ENCODE results near the gene TECPR2. TPM values are rescaled to one million over a fixed set of nuclear protein-coding genes. Genes with fewer than 3 reads are reported as not detected.

TECPR2 gene
- total and polyA plus RNA-seq, 3 experiments from 2014 or later = 4.5 to 11.6 (median 8.4) TPM

DNA sequence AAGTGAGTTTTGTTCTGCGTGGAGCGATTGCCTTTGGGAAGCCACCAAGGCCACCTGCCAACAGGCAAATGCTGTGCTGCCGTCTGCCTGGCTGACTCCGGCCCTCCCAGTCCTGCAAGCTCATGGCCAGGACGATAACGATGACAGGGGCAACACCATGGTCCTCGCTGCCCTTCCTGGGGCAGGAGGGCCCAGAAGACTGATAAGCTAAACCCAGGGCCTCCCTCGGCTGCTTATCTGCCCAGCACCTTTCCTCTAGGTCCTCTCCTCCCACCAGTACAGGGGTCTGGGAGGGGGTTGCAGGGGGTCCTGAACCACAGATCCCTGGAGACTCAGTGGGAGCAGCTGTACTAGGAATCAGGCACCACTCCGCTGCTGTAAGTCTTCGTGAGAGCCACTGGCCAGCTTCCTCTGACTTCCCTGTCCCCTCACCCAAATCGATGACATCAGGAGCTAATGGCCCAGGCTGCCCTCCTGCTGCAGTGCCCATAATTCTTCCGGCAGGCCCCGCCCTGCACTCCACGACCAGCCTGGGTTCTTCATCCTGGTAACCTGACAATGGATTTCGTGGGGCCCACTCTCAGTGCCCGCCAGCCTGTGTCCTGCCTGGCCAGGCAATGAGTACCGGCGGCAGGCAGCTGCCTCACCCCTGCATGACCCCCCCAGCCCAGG is 141.7 kb downstream of the TECPR2 start:
- H3K36me3 ChIP-seq (ENCODE audit: insufficient read depth, low read length) = no peaks in the 10 kb centered on the region
- Mint-ChIP-seq H3K9me3 (no peaks in the 10 kb centered on the region), H3K36me3 (peaks cover 0 to 3% (median 0%) of the 10 kb centered on the region in 3 donors), H3K4me3 (no peak overlapping the region), H3K4me1 (peaks cover 8 to 21% (median 9%) of the 10 kb centered on the region in 3 donors), H3K27me3 (no peaks in the 10 kb centered on the region), H3K27ac (peak overlapping the region in 3 of 8 donors; percentile 23 to 66 (median 29))
- H3K4me1 ChIP-seq (ENCODE audit: insufficient read depth, low read length) = no peaks in the 10 kb centered on the region
- DNase-seq = no peak
- H3K27me3 ChIP-seq (ENCODE audit: insufficient read depth, low read length, poor library complexity, severe bottlenecking) = no peaks in the 10 kb centered on the region
- H3K27ac ChIP-seq (ENCODE audit: low read depth, low read length) = no peak overlapping the region
- no peaks in the 10 kb centered on the region for H3K9me3 ChIP-seq (ENCODE audit: low read length)
- CTCF ChIA-PET = no interaction called here
- no peak overlapping the region for H3K4me3 ChIP-seq (ENCODE audit: low read length)
- POLR2A ChIA-PET = interaction anchor here (0.6 kb wide), 1 partner anchor 888 kb away, joined by 4 read pairs; no protein-coding TSS in a partner anchor

DNA sequence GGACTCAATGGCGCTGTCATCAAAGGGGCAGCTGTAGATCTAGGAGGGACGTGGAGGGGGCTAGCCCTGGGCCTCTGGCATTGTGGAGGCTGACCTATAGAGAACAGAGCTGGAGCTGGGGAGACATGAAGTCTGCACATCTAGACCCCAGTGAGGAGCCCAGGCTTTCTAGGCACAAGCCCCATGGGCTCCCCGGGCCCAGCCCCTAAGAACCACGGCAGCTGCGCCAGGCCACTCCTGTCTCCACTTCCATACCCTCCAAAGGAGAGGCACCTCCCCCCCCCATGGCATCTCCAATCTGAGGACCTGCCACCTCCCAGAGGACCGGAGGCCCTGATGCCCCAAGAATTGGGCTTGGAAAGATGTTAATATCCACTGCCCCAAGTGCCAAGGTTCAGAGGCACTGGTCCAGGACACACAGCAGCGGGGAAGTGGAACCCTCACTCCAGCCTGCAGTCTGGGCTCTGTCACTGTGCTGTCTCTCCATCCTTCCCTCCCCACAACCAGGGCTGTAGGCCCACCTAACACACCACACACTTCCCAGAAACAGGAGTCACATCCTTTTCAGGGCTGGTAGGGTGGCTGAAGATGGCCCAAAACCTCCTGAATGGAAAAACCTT is 142.4 kb downstream of the TECPR2 start:
- H3K4me3 Mint-ChIP-seq = no peak overlapping the region
- Histone ChIP-seq H3K27ac (ENCODE audit: low read depth, low read length) (no peak overlapping the region), H3K4me3 (ENCODE audit: low read length) (no peak overlapping the region), H3K36me3 (ENCODE audit: insufficient read depth, low read length) (no peaks in the 10 kb centered on the region), H3K27me3 (ENCODE audit: insufficient read depth, low read length, poor library complexity, severe bottlenecking) (no peaks in the 10 kb centered on the region), H3K9me3 (ENCODE audit: low read length) (no peaks in the 10 kb centered on the region), H3K4me1 (ENCODE audit: insufficient read depth, low read length) (no peaks in the 10 kb centered on the region)
- ChIA-PET CTCF (no interaction called here), POLR2A (no interaction called here)
- H3K27me3 Mint-ChIP-seq = no peaks in the 10 kb centered on the region
- peak overlapping the region in 2 of 8 donors; percentile 36 to 66 for H3K27ac Mint-ChIP-seq
- DNase-seq = no peak
- H3K4me1 Mint-ChIP-seq = peaks cover 5 to 18% (median 7%) of the 10 kb centered on the region in 3 donors
- H3K36me3 Mint-ChIP-seq = no peaks in the 10 kb centered on the region
- H3K9me3 Mint-ChIP-seq = no peaks in the 10 kb centered on the region

DNA sequence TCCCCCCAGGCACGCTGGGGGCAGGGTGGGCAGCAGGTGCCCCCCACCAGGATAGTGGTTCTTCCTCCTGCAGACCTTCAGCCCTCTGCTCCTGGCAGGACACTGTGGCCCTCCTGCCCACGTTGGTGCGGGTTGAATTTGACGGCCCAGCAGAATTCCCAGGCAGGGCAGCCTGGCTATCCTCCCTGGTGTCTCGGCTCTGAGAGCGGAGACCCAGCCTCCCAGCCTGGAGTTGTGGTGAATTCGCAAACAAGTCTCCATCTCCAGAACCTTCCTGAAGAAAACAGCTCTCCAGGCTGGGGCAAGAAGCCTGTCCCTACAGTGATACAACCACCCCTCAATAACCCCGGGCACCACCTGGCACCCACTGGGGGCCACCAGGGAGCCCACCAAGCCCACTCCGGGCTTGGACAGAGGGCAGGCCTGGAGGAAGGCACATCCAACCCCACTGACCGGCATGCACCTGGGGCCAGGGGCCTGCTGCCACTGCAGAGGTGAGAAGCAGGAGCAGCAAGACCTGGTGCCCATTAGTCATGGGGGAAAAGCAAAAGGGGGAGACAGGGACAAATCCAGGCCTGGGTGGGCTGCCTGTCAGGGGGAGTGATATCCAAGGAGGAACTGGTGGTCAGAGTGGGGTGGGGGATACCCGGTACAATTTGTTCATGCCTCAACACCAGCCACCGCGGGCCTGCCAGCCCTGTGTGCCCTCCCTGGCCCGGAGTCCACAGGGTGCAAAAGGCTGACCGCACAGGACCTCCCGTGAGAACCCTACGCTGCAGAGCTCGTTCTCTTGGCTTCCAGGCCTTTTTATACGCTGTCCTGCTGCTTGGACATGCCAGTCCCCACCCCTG is 143.3 kb downstream of the TECPR2 start:
- H3K9me3 ChIP-seq (ENCODE audit: low read length) = no peaks in the 10 kb centered on the region
- POLR2A ChIA-PET = no interaction called here
- H3K27ac ChIP-seq (ENCODE audit: low read depth, low read length) = no peak overlapping the region
- H3K4me3 ChIP-seq (ENCODE audit: low read length) = no peak overlapping the region
- Mint-ChIP-seq H3K4me1 (peaks cover 8 to 18% (median 10%) of the 10 kb centered on the region in 3 donors), H3K36me3 (peaks cover 0 to 1% (median 0%) of the 10 kb centered on the region in 3 donors), H3K9me3 (no peaks in the 10 kb centered on the region), H3K4me3 (no peak overlapping the region), H3K27ac (peak overlapping the region in 2 of 8 donors; percentile 14 to 27), H3K27me3 (no peaks in the 10 kb centered on the region)
- DNase-seq = no peak
- H3K36me3 ChIP-seq (ENCODE audit: insufficient read depth, low read length) = no peaks in the 10 kb centered on the region
- CTCF ChIA-PET = no interaction called here
- no peaks in the 10 kb centered on the region for H3K27me3 ChIP-seq (ENCODE audit: insufficient read depth, low read length, poor library complexity, severe bottlenecking)
- peaks cover 8% of the 10 kb centered on the region for H3K4me1 ChIP-seq (ENCODE audit: insufficient read depth, low read length)

GRCh38 chr14:102506626-102506925 is 143.8 kb downstream of the TECPR2 start:
- Histone ChIP-seq H3K4me1 (ENCODE audit: insufficient read depth, low read length) (peaks cover 13% of the 10 kb centered on the region), H3K27ac (ENCODE audit: low read depth, low read length) (no peak overlapping the region), H3K27me3 (ENCODE audit: insufficient read depth, low read length, poor library complexity, severe bottlenecking) (no peaks in the 10 kb centered on the region), H3K9me3 (ENCODE audit: low read length) (no peaks in the 10 kb centered on the region), H3K4me3 (ENCODE audit: low read length) (no peak overlapping the region), H3K36me3 (ENCODE audit: insufficient read depth, low read length) (no peaks in the 10 kb centered on the region)
- Mint-ChIP-seq H3K9me3 (no peaks in the 10 kb centered on the region), H3K36me3 (peaks cover 0 to 1% (median 0%) of the 10 kb centered on the region in 3 donors), H3K4me1 (peaks cover 8 to 22% (median 11%) of the 10 kb centered on the region in 3 donors), H3K27ac (peak overlapping the region in 1 of 8 donors; percentile 14), H3K4me3 (peak overlapping the region in 3 of 7 donors; percentile 56 to 79 (median 68)), H3K27me3 (no peaks in the 10 kb centered on the region)
- DNase-seq = no peak
- ChIA-PET POLR2A (no interaction called here), CTCF (interaction anchor here (1.0 kb wide), 1 partner anchor 10 kb away, joined by 4 read pairs; no protein-coding TSS in a partner anchor)

DNA sequence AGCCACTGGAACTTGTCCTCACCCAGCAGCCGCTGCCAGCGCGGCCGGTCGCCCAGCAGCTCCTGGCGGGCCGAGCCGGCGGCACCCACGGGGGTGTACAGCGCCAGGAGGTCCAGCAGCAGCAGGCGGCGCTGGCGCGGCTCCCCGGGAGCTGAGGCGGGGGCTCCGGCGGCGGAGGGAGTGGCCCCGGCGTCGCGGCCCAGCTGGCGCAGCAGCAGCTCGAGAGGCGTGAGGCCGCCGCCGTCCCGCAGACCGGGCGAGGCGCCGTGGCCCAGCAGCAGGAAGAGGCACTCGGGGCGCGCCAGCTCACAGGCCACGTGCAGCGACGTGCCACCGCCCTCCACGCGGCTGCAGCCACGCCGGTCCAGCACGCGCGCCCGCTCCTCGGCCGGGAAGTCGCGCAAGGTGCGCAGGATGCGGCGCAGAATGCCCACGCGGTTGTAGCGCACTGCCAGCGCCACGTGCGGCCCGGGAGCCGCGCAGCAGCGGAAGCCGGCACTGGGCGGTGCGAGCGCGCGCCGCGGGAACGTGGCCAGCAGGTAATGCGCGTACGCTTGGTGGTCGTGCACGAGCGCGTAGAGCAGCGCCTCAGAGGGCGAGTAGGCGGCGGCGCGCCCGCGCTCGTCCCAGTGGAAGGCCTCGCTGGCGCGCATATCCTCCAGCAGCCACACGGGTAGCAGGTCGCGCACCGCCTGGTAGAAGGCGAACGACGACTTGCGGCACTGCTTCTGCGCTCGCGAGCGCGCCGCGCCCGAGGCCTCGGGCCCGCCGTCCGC is 144.5 kb downstream of the TECPR2 start:
- H3K27ac Mint-ChIP-seq = no peak overlapping the region

GRCh38 chr14:102507857-102508312 is 145.1 kb downstream of the TECPR2 start:
- CTCF ChIA-PET = interaction anchor here (0.9 to 1.2 kb wide), 2 partner anchors 8 to 17 kb away, joined by 3 to 4 read pairs; no protein-coding TSS in a partner anchor
- Histone ChIP-seq H3K4me3 (ENCODE audit: low read length) (no peak overlapping the region), H3K27me3 (ENCODE audit: insufficient read depth, low read length, poor library complexity, severe bottlenecking) (no peaks in the 10 kb centered on the region), H3K27ac (ENCODE audit: low read depth, low read length) (peak overlapping the region; percentile 39), H3K36me3 (ENCODE audit: insufficient read depth, low read length) (no peaks in the 10 kb centered on the region), H3K9me3 (ENCODE audit: low read length) (no peaks in the 10 kb centered on the region), H3K4me1 (ENCODE audit: insufficient read depth, low read length) (peaks cover 13% of the 10 kb centered on the region)
- DNase-seq = no peak
- Mint-ChIP-seq H3K36me3 (peaks cover 0 to 1% (median 0%) of the 10 kb centered on the region in 3 donors), H3K4me3 (peak overlapping the region; percentile 22 to 79 (median 67)), H3K9me3 (no peaks in the 10 kb centered on the region), H3K4me1 (peaks cover 8 to 23% (median 11%) of the 10 kb centered on the region in 3 donors), H3K27me3 (no peaks in the 10 kb centered on the region), H3K27ac (peak overlapping the region in 7 of 8 donors; percentile 14 to 93 (median 69))
- POLR2A ChIA-PET = interaction anchor here (0.6 kb wide), 1 partner anchor 8 kb away, joined by 4 read pairs; no protein-coding TSS in a partner anchor

More for the DNA sequence above, 144.5 kb downstream of the TECPR2 start:
- Mint-ChIP-seq H3K27me3 (no peaks in the 10 kb centered on the region), H3K4me3 (peak overlapping the region in 1 of 7 donors; percentile 56), H3K9me3 (no peaks in the 10 kb centered on the region), H3K36me3 (peaks cover 0 to 1% (median 0%) of the 10 kb centered on the region in 3 donors), H3K4me1 (peaks cover 8 to 23% (median 11%) of the 10 kb centered on the region in 3 donors)
- Histone ChIP-seq H3K36me3 (ENCODE audit: insufficient read depth, low read length) (no peaks in the 10 kb centered on the region), H3K4me1 (ENCODE audit: insufficient read depth, low read length) (peaks cover 13% of the 10 kb centered on the region), H3K27ac (ENCODE audit: low read depth, low read length) (no peak overlapping the region), H3K9me3 (ENCODE audit: low read length) (no peaks in the 10 kb centered on the region), H3K4me3 (ENCODE audit: low read length) (no peak overlapping the region), H3K27me3 (ENCODE audit: insufficient read depth, low read length, poor library complexity, severe bottlenecking) (no peaks in the 10 kb centered on the region)
- no peak for DNase-seq
- ChIA-PET CTCF (interaction anchor here (0.9 to 1.0 kb wide), 2 partner anchors 9 to 17 kb away, joined by 4 read pairs; no protein-coding TSS in a partner anchor), POLR2A (no interaction called here)

GRCh38 chr14:102508410-102508773 is 145.7 kb downstream of the TECPR2 start:
- no peak overlapping the region for H3K4me3 ChIP-seq (ENCODE audit: low read length)
- no peaks in the 10 kb centered on the region for H3K36me3 ChIP-seq (ENCODE audit: insufficient read depth, low read length)
- peak overlapping the region in 5 of 8 donors; percentile 29 to 88 (median 69) for H3K27ac Mint-ChIP-seq
- H3K4me1 ChIP-seq (ENCODE audit: insufficient read depth, low read length) = peaks cover 13% of the 10 kb centered on the region
- peaks cover 8 to 23% (median 11%) of the 10 kb centered on the region in 3 donors for H3K4me1 Mint-ChIP-seq
- ChIA-PET CTCF (interaction anchor here (0.9 to 1.2 kb wide), 2 partner anchors 8 to 16 kb away, joined by 3 to 4 read pairs; no protein-coding TSS in a partner anchor), POLR2A (interaction anchor here (0.6 kb wide), 1 partner anchor 7 kb away, joined by 4 read pairs; no protein-coding TSS in a partner anchor)
- no peaks in the 10 kb centered on the region for H3K9me3 ChIP-seq (ENCODE audit: low read length)
- H3K36me3 Mint-ChIP-seq = peaks cover 0 to 1% (median 0%) of the 10 kb centered on the region in 3 donors
- H3K4me3 Mint-ChIP-seq = peak overlapping the region; percentile 60 to 80 (median 67)
- DNase-seq = no peak
- H3K27ac ChIP-seq (ENCODE audit: low read depth, low read length) = peak overlapping the region; percentile 39
- H3K27me3 Mint-ChIP-seq = peaks cover 0 to 3% of the 10 kb centered on the region in 2 donors
- no peaks in the 10 kb centered on the region for H3K27me3 ChIP-seq (ENCODE audit: insufficient read depth, low read length, poor library complexity, severe bottlenecking)
- H3K9me3 Mint-ChIP-seq = no peaks in the 10 kb centered on the region

Data from CD8-positive, alpha-beta memory T cell (primary cell).